GM21390 (cell line): ENCODE results near the gene DPF3.

Experiments
- ATAC-seq: cut with Tn5 transposase; IDR thresholded peaks from one replicate; pipeline ENCODE4 v1.9.1; 2021; ENCODE audit not compliant: unreplicated experiment

Gene DPF3

DNA sequence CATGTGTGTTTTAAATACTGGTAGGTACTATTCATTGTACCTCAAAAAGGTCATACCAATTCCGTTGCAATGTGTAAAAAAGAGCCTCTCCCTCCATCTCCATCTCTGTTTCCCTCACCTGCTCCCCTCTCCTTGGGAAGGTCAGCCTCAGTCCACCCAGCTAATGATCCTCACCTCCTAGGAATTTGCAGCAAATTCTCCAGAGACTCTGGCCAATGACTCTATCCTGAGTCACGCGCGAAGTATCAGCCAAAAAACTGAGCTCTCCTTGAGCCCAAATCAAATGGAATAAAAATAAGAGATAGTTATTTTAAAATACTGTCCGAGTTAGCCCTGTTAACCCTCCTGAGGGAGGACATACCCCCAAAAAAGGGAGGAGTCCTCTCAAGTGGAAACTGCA lies 148.4 kb downstream of the DPF3 start:
- no peak for ATAC-seq

- ATAC-seq, result no peak
Observed at GRCh38 chr14:72744416-72745120, 149.3 kb downstream of the DPF3 start.

DNA sequence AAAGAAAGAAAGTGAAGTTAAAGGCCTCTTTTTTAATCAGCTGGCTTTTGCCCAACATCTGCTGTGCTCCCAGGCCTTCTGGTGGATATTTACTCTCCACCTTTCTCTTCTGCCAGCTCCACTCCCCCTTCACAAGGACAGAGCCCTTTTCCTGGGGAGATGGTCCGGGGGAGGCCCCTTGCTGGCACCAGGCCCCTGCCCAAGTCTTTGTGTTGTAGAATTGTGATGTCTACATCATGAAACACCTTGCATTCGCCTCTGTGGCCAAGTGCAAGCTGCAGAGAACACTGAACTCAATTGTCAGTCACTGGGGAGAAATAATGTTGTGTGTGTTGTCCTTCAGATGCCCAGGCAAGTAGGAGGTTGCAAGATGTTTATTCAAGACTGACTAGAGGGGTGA lies 150.3 kb downstream of the DPF3 start:
- ATAC-seq, result no peak

GRCh38 chr14:72742838-72743195 lies 151.1 kb downstream of the DPF3 start:
- no peak for ATAC-seq

DNA sequence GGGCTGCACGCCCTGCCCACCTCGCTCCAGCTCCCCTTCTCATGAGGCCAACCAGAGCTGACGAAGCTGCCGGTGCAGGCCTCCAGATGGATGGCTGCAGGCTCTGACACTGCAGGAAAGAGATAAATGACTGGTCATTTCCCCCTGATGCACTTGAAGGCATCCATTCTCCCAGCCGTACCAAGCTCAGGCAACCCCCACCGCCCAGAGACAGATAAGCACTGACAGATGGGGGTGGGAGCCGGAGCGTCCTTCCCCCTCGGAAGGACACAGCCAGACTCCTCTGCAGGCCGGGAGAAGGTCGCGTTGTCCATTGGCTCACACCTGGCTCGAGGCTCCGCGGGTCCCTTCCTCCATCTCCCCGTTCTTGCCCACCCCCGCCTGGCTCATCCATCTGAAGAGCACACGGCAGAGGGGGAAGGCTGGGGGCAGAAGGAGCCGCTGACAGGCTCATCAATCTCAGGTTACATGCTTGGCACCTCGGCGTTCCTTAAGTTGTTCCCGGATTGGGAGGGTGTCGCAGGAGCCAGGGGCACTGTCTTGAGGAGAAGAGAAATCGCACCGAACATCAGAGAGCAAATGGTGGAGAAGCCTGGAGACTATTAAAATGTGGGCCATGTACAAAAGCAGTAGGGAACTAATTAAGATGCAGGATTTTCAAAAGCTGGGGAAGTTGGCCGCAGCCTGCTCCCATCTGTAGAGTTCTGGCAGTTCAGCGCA lies 151.6 kb downstream of the DPF3 start:
- ATAC-seq, result no peak

DNA sequence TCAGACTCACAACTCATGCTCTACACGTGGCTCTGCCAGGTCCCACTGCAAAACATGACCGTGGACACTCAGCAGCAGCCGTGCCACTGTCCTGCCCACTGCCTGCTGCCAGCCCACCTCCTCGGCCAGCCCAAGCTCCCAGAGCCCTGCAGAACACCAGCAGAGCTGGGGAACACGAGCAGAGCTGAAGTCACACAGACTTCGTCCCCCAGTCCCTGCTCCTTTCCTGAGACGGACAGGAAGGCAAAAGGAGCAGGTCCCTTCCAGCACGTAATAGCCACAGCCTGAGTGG lies 152.1 kb downstream of the DPF3 start:
- ATAC-seq, result no peak

GRCh38 chr14:72740966-72741825 lies 152.7 kb downstream of the DPF3 start:
- no peak for ATAC-seq

- no peak for ATAC-seq
Observed at GRCh38 chr14:72740504-72740961, 153.4 kb downstream of the DPF3 start.

GRCh38 chr14:72739446-72740405 lies 154.2 kb downstream of the DPF3 start:
- no peak for ATAC-seq

- no peak for ATAC-seq
Observed at GRCh38 chr14:72738161-72738611, 155.7 kb downstream of the DPF3 start.

GRCh38 chr14:72737560-72737943 lies 156.3 kb downstream of the DPF3 start:
- no peak for ATAC-seq

- ATAC-seq, result no peak
Observed at GRCh38 chr14:72736786-72737559, 156.9 kb downstream of the DPF3 start.

DNA sequence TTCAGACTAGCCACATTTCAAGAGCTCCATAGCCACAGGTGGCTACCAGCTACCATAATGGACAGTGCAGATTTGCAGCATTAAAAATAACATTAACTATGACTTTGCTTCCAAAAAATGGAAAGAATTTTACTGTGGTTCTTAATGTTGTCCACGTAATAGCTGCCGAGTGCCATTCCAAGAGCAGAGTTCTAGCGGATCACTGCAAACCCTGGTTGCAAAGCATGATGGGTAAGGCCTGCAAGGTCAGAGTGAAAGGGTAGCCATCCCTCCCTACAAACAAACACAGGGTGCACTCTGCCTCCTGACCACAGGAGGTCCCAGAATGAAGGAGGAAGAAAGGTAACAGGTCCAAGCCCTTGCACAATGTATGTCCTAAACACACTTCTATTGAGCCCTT lies 157.6 kb downstream of the DPF3 start:
- no peak for ATAC-seq

- no peak for ATAC-seq
Observed at GRCh38 chr14:72732022-72732780, 161.7 kb downstream of the DPF3 start.

DNA sequence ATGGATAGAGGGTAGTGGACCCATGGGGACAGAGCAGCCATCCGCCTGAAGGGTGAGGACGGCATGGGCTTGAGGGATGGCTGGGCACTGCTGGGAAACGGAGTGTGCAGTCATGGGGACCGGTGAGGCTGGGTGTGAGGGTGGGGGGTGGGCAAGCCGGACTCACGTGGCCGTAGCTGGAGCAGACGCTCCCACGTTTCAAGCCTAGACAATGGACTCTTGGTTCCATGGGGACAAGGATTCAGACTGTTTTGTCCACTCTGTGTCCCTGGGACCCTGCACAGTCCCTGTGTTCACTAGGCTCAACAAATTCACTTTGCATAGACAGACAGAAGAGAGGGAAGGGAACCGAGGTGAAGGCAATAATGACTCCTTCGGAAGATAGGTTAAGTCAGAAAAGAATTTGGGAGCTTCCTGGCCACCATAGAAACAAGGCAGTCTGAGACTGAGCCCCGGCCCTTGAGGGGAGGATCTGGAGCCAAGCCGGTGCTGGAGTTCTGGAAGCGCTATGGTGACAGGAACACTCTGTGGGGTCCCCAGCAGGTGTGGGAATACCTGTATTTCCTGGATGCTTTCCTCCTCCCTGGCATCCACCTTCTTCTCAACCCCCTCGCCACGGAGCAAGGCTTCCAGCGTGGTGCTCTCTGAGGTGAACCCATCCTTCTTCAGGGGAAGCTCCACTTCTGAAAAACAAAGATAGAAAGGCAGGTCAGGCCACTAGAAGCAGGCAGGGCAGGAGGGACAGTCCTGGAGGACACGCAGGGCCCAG lies 162.5 kb downstream of the DPF3 start:
- ATAC-seq, result no peak

GRCh38 chr14:72730468-72730867 lies 163.4 kb downstream of the DPF3 start:
- no peak for ATAC-seq

- ATAC-seq, result no peak
Observed at GRCh38 chr14:72726444-72726843, 167.5 kb downstream of the DPF3 start.

GRCh38 chr14:72723858-72724530 lies 169.9 kb downstream of the DPF3 start:
- ATAC-seq, result no peak
